GM21723 (cell line): ENCODE data around the gene CFAP46.

Source experiments
- ATAC-seq: cut with Tn5 transposase; IDR thresholded peaks from one replicate; pipeline ENCODE4 v1.9.1; 2021; ENCODE audit warnings: mild to moderate bottlenecking, moderate library complexity; ENCODE audit not compliant: unreplicated experiment

The CFAP46 gene

GRCh38 chr10:132758865-132759264 lies 183.5 kb downstream of the CFAP46 start:
- no peak for ATAC-seq
